Lower leg skin (tissue), 3 donors: ENCODE measurements around the gene CEACAM1.

Source experiments
- CTCF ChIP-seq, 3 donors: fragments of 450-650 bp; IDR thresholded peaks; one replicate each; pipeline ENCODE4 v1.5.1; 2016; ENCODE audit warnings: antibody characterized with exemption in 3 of 3, mild to moderate bottlenecking in 3 of 3, moderate library complexity in 2 of 3
- POLR2A ChIP-seq, 2 donors: fragments of 450-650 bp; IDR thresholded peaks; one replicate each; pipeline ENCODE4 v1.6.1; 2016 to 2017; ENCODE audit warnings: antibody characterized with exemption in 2 of 2, mild to moderate bottlenecking in 1 of 2, moderate library complexity in 1 of 2

GRCh38 chr19:42548552-42548951 is 20.3 kb upstream of the CEACAM1 start:
- TF ChIP-seq CTCF (IDR thresholded peaks at IDR 0.05) (no peak), POLR2A (IDR thresholded peaks at IDR 0.05) (no peak)
